GM19239 (cell line): ENCODE data around the gene CRYGB.
"Not testable (repeated sequence)": the region's sequence is repeated elsewhere in the genome, so short reads cannot be mapped to it uniquely, and the experiment has no call there.

Experiments
- DNase-seq: peaks from one replicate; pipeline ENCODE4 v3.0.0; 2011; ENCODE audit warnings: low spot score; ENCODE audit not compliant: insufficient read length
- FAIRE-seq: peaks from 2 replicates; lab custom pipeline; 2011; peaks lifted over from hg19 to GRCh38; lab: Jason Lieb, UNC

Gene CRYGB

DNA sequence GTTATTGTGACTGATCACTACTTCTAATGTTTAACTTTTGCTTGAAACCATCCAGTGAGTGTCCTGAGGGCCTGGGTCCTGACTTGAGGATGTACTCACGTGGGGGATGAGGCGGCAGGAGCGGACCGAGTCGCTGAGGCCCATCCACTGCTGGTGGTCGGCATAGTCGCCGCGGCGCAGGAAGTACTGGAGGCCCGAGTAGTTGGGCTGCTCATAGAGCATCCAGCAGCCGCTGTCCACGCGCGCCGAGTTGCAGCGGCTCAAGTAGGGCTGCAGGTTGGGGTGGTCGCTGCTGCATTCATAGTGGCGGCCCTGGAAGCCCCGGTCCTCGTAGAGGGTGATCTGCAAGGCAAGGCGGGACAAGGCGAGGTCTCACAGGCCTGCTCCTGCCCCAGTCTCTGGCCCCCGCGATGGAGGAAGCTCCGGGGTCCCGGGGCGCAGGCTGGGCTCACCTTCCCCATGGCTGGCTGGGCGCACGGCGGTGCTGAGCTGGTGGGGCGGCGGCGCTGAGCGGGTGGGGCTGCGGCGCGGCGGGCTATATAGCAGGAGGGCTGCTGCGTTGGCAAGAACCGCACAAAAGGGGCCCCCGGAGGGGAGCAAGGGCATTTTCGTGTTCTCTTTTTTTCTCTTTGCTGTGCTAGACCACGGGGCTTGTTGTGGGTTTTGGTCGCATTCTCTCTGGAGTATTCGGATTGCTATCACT is 21.8 kb downstream of the CRYGB start, which contains the start of gene CRYGD:
CRYGD (minus strand) TSS at position 512 of the 703 bp plus-strand sequence; CDS start at position 461, 51 bp downstream.
- FAIRE-seq, DNase-seq: not testable (repeated sequence)

DNA sequence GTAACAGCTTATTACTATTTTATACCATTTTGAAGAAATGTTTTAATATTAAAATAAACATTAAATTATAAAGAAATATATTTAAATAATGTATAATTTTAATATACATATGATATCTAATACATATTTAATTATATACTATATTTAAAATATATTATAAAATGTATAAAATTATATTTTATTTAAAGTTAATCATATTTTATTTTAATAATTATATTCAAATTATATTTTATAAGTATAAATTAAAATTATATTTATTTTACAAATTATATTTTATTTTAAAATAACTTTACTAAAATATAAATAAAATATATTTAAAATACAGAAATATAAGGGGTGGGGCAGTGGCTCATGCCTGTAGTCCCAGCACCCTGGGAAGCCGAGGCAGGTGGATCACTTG is 23.7 kb downstream of the CRYGB start:
- DNase-seq = no peak
- FAIRE-seq = no peak

DNA sequence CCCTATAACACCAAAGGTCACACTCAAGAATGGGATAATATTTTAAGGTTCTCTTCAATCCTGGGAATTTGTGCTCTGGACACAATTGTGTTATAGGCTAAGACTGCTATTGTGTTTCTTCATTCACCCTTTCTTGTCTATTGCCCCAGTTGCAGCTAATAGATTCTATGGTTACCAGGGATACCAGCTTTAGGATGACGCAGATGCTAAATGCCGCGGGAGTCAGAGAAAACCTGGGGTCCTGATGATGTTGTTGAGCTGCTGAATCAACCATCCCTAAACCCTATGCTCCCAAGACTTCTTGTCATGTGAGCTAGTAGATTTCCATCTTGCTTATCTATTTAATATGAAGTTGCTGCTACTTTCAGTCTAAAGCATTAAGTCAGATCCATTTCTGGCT is 27.0 kb downstream of the CRYGB start:
- FAIRE-seq (no peak), DNase-seq (no peak)

DNA sequence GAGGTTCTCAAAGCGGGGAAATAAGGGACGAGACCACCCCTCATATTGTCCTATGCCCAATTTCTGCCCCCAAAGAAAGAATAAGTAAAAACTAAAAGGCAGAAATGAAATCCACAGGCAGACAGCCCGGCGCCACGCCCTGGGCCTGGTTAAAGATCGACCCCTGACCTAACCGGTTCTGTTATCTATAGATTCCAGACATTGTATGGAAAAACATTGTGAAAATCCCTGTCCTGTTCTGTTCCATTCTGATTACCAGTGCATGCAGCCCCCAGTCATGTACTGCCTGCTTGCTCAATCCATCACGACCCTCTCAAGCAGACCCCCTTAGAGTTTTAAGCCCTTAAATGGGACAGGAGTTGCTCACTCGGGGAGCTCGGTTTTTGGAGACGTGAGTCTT is 28.6 kb downstream of the CRYGB start:
- not testable (repeated sequence) for DNase-seq, FAIRE-seq

DNA sequence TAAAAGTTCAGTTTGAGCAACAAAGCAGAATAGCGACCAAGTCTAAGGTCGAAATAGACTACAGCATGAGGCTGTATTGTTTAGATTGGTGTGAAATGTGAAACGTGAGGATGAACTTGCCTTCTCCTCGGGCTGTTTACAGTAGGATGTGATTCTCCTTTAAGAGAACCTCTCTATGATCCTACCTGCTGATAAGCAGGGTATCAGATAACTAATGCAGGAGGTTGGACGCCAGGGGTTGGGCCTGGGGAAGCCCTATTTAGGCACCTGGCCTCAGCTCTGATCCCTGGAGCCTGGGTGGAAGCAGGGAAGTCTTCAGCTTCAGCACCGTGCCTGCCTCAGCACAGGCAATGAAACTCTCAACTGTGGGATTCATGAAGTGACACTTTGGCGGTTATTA is 33.0 kb downstream of the CRYGB start:
- FAIRE-seq (no peak), DNase-seq (no peak)

DNA sequence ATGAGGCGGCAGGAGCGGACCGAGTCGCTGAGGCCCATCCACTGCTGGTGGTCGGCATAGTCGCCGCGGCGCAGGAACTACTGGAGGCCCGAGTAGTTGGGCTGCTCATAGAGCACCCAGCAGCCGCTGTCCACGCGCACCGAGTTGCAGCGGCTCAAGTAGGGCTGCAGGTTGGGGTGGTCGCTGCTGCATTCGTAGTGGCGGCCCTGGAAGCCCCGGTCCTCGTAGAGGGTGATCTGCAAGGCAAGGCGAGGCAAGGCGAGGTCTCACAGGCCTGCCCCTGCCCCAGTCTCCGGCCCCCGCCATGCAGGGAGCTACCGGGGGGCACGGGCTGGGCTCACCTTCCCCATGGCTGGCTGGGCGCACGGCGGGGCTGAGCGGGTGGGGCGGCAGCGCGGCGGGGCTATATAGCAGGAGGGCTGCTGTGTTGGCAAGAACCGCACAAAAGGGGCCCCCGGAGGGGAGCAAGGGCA is 33.6 kb downstream of the CRYGB start:
- not testable (repeated sequence) for DNase-seq, FAIRE-seq

DNA sequence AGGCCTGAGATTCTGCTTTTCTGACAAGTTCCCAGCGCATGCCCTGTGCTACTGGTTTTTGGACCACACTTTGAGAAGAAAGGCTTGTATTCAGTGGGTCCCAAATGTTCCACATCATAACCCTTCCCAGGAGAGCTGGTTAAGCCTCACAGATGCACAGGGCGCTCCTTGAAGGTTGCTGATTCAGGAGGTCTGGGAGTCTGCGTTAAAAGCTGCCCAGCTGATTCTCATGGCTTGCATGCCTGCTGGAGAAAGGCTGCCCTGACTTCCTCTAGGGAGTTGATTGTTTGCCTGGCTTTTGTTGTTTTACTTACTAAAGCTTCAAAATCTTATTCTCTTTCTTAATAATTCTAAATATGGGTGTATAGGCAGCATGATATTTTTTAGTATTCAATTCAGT is 42.3 kb downstream of the CRYGB start:
- no peak for FAIRE-seq
- DNase-seq = no peak

DNA sequence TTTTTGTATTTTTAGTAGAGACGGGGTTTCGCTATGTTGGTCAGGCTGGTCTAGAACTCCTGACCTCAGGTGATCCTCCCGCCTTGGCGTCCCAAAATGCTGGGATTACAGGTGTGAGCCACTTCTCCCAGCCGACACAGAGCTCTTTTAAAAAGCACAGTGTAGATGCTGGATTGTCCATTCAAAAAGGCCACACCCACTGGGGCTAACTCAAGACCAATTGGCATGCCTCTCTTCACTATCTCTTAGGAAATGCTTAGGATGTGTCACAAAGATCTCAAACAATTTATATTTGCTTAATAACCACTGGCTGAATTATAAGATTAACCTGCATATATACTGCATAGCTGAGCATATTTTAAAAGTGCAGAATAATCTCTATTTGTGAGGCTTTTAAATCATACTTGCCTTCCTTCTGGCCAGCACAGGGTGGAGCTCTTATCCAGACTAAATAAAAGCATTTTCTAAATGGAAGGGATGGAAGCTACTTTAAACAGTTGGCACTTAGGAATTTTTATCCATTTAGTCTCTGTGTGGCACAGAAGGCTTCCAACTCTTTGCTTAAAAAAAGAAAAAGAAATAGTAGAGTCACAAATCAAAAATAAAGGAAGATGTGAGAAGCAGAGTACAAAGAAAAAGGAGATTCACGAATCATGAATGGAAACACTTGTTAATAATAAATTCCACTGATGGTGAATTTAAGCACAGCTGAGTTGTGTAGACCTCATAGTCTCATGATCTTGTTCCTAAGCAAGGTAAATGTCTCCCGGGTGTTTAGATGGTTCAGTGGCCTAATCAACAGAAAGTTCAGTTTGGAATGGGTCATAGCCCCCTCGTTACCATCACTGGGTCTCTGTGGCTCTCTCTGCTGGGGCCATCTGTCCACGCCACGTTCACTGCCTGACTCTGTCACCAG is 44.0 kb downstream of the CRYGB start:
- FAIRE-seq = no peak
- no peak for DNase-seq

DNA sequence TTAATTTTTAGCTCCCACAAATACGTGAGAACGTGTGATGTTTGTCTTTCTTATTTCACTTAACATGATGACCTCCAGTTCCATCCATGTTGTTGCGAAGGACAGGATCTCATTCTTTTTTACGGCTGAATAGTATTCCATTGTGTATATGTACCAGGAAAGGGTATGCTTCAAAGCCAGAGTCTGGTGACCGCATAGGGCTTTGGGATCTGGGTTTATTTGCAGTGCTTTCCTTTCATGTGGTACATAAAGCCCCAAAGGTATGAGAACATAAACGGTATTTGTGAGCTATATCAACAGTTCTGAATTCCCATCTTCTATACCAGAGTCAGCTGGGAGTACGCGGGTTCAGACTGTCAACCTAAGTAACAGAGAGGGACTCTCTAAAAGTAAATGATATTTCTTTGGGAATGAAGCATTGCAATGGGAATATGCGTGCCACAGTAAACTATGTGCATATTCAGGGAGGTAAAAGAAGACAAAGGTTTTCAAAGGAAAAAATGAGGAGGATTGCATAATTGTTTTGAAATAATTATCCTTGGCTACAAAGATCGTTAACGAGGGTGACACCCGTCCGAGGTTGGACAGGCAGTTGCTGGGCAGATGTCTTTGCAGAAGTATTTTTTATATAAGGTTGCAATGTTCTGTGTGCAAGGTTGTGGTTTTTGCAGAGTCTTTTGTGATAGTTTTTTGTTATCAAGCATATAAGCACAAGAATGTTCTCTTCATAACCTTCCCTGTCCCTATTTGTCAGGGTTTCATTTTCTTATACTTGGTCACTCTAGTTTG is 46.1 kb downstream of the CRYGB start:
- no peak for DNase-seq
- FAIRE-seq = no peak

DNA sequence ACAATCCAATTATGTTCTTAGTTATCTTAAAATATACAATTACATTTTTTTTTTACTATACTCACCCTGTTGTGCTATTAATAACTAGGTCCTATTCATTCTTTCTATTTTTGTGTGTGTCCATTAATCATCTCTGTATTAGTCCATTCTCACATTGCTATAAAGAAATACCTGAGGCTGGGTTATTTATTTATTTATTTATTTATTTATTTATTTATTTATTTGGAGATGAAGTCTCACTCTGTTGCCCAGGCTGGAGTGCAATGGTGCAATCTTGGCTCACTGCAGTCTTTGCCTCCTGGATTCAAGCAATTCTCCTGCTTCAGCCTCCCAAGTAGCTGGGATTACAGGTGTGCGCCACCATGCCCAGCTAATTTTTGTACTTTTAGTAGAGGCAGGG is 47.3 kb downstream of the CRYGB start:
- not testable (repeated sequence) for FAIRE-seq, DNase-seq

DNA sequence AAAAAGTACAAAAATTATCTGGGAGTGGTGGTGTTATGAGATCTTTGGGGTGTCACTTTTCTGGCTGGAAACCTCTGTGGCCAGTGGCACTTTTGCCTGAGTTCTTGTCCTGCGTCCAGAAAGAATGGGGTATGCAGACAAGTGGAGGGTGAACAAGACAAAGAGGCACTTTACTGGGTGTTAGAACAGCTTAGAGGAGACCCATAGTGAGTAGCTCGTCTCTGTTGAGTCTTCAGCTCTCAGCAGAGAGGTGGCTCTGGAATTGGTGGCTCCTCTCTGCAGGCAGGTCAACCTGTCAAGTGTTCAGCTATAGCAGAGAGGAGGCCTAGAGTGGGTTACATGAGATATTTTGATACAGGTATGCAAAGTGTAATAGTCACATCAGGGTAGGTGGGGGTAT is 47.7 kb downstream of the CRYGB start:
- no peak for DNase-seq
- FAIRE-seq = no peak

DNA sequence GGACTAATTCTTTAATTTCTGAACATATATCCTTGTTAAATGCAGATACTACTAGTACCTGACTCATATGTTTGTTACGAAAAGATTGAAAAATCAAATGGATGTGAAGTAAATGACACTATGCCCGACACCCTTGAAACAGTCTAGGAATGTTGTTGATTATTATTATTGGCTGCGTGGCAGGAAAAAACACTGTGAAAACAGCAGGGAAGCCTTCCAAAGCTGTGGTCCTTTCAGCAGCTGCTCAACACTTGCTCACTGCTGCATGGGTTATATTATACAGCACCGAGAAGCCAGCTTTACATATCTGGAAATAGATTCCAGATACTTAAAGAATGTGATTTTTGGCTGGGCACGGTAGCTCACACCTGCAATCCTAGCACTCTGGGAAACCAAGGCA is 48.2 kb downstream of the CRYGB start:
- DNase-seq (no peak), FAIRE-seq (no peak)

DNA sequence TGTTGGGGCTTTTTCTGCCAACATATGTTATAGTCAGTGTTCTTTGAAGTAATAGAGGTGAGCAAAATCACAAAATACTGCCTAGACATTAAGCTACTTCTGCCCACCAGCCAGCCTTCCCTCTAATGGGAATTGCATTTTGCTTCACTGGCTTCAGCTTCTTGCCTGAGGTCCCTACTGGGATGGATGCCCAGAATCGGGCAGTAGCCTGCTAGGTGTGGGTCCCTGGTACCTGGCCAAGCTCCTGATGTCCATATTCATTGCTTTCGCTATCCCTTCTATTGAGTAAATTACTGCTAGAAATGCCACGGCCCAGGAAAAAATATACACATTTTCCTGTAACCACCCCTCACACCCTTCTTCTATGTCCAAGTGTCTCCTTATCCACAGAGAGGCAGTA is 48.6 kb downstream of the CRYGB start:
- no peak for DNase-seq
- FAIRE-seq = no peak

DNA sequence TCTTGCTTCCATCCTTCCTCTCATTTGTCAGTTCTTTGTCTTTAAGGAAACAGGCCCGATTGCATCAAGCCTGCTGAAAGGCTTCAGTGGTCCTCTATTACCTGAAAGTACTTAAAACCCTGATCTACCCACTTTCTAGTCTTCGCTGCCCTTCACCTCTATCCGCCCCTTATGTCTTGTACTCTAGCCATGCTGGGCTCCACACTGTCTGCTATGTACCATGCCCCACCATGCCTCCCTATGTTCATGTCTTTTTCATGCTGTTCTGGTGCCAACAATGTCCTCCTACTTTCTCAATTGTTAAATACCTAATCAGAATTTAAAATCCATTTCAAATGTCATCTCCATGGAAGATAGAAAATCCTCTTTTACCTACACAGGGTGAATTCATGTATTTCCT is 49.9 kb downstream of the CRYGB start:
- DNase-seq = no peak
- FAIRE-seq = no peak

DNA sequence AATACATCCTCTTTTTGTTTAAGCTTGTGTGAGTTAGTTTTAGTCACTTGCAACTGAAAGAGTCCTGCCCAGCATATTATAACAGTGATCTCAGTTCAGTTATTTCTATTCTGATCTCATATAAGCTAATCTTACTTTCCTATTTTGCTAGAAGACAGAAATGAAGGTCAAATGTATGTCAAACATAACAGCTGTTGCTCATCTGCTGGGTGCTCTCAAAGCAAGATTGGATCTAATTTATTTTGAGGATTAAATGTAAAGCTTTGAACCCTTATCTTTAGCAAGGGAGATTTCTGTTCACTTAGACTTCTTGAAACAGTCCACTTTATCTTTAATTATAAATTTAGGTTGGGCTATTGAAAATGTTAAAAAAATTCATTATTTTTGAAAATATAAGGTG is 52.8 kb downstream of the CRYGB start:
- DNase-seq (no peak), FAIRE-seq (no peak)
